ENCODE results near the gene FAM89A. TPM values are rescaled to one million over a fixed set of nuclear protein-coding genes. Genes with fewer than 3 reads are reported as not detected.
"Not testable (repeated sequence)": the region's sequence is repeated elsewhere in the genome, so short reads cannot be mapped to it uniquely, and the experiment has no call there.

FAM89A gene
- total and polyA plus RNA-seq, 3 donors from 2014 or later = 5.6 to 11.3 (median 8.4) TPM

- intact Hi-C loops (cut with DNase I; ENCODE audit: low total_unique reads) = no loop called here
- no peaks in the 10 kb centered on the region for H3K36me3 ChIP-seq (ENCODE audit: low read depth, missing control alignments)
These were observed 6.8 kb upstream of the FAM89A start for GRCh38 chr1:231046730-231047395.

GRCh38 chr1:231045921-231046729, 6.1 kb upstream of the FAM89A start:
- DNase-seq; H3K27ac ChIP-seq; intact Hi-C loops (cut with DNase I; ENCODE audit: low total_unique reads); H3K36me3 ChIP-seq (ENCODE audit: low read depth, missing control alignments); H3K4me3 ChIP-seq; H3K27me3 ChIP-seq; H3K4me1 ChIP-seq; H3K9me3 ChIP-seq: not testable (repeated sequence)
- 88 to 90% methylated on average over 10 of the region's 10 CpGs for WGBS, 2 donors

More at GRCh38 chr1:231046730-231047395, 6.8 kb upstream of the FAM89A start:
- Histone ChIP-seq H3K9me3 (no peaks in the 10 kb centered on the region), H3K27me3 (no peaks in the 10 kb centered on the region), H3K4me3 (no peak overlapping the region), H3K4me1 (no peaks in the 10 kb centered on the region), H3K27ac (no peak overlapping the region)
- TF ChIP-seq CTCF (IDR thresholded peaks at IDR 0.05) (no peak), POLR2A (IDR thresholded peaks at IDR 0.05) (no peak)
- 55 to 65% methylated on average over 2 of the region's 2 CpGs for WGBS, 2 donors
- no peak for DNase-seq

DNA sequence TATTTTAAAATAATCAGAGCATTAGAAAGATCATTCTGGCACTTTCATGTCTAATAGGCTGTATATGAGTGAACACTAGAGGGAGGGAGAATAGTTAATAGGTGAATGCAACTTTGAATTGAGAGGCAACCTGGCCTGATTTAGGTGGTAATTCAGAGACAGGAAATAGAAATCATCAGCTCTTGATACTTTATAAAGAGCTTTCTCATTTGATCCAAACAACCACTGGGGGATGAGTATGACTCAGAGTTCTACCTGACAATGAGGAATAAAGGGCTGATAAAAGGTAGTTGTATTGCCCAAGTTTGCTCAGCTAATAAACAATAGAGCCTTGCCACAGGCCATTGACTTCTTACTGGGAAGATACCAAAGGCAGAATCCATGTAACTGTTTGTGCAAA, 5.2 kb upstream of the FAM89A start:
- Histone ChIP-seq H3K27me3 (no peaks in the 10 kb centered on the region), H3K4me1 (no peaks in the 10 kb centered on the region)
- no peak for TF ChIP-seq POLR2A (IDR thresholded peaks at IDR 0.05)
- no peak for TF ChIP-seq CTCF (IDR thresholded peaks at IDR 0.05)

DNA sequence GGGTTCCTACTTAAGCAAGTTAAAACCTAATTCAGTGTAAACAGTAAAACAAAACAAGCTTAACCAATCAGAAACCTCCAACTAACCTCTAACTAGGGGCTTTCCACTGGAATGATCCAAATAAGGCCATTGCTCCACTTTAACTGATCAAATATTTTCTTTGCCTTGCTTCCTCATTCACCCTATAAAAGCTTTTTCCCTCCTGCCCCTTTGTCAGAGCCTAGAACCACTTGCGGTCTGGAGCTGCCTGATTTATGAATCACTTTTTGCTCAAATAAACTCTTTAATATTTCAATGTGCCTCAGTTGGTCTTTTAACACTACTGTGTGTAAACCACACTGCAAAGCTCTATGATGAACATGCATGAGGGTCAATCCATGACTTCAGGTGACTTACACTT, 4.5 kb upstream of the FAM89A start:
- H3K36me3 ChIP-seq (ENCODE audit: low read depth, missing control alignments) = no peaks in the 10 kb centered on the region
- 91 to 97% methylated on average over 1 of the region's 1 CpG for WGBS, 2 donors
- TF ChIP-seq CTCF (IDR thresholded peaks at IDR 0.05) = no peak
- TF ChIP-seq POLR2A (IDR thresholded peaks at IDR 0.05) = no peak
- no peak overlapping the region for H3K4me3 ChIP-seq
- H3K27me3 ChIP-seq = no peaks in the 10 kb centered on the region
- no peak overlapping the region for H3K27ac ChIP-seq
- H3K9me3 ChIP-seq = no peaks in the 10 kb centered on the region
- no peak for DNase-seq
- intact Hi-C loops (cut with DNase I; ENCODE audit: low total_unique reads) = no loop called here
- no peaks in the 10 kb centered on the region for H3K4me1 ChIP-seq

More for the DNA sequence above, 5.2 kb upstream of the FAM89A start:
- Histone ChIP-seq H3K36me3 (ENCODE audit: low read depth, missing control alignments) (no peaks in the 10 kb centered on the region), H3K9me3 (no peaks in the 10 kb centered on the region), H3K4me3 (no peak overlapping the region), H3K27ac (no peak overlapping the region)
- intact Hi-C loops (cut with DNase I; ENCODE audit: low total_unique reads) = no loop called here
- no peak for DNase-seq

GRCh38 chr1:231041719-231042261, 1.7 kb upstream of the FAM89A start:
- 69 to 70% methylated on average over 9 of the region's 9 CpGs for WGBS, 2 donors
- DNase-seq = no peak
- intact Hi-C loops (cut with DNase I; ENCODE audit: low total_unique reads) = no loop called here
- Histone ChIP-seq H3K4me3 (no peak overlapping the region), H3K27me3 (no peaks in the 10 kb centered on the region), H3K27ac (no peak overlapping the region), H3K36me3 (ENCODE audit: low read depth, missing control alignments) (no peaks in the 10 kb centered on the region), H3K4me1 (no peaks in the 10 kb centered on the region), H3K9me3 (no peaks in the 10 kb centered on the region)
- no peak for TF ChIP-seq CTCF (IDR thresholded peaks at IDR 0.05)
- TF ChIP-seq POLR2A (IDR thresholded peaks at IDR 0.05) = no peak
